HL-60 (cell line): ENCODE measurements around the gene MPV17L2.

Experiments
- DNase-seq, 2 experiments: peaks; one replicate each; pipeline ENCODE4 v3.0.0-alpha.2; 2010 to 2020; ENCODE audit warnings: low read depth in 1 of 2, low spot score in 1 of 2
- H3K27ac ChIP-seq: fragments of 250-450 bp; sonication (Bioruptor Pico); replicated peaks from 2 replicates; pipeline ENCODE4 v1.5.1; 2020; ENCODE audit warnings: mild to moderate bottlenecking, moderate library complexity
- H3K27me3 ChIP-seq: fragments of 250-450 bp; sonication (Bioruptor Pico); 2 replicates; pipeline ENCODE4 v1.5.1; 2021; ENCODE audit warnings: mild to moderate bottlenecking, moderate library complexity; ENCODE audit not compliant: insufficient read depth, poor library complexity, severe bottlenecking
- H3K4me3 ChIP-seq: replicated peaks from 2 replicates; pipeline ENCODE4 v1.5.1; 2011; ENCODE audit warnings: mild to moderate bottlenecking, control low read depth, low read length; ENCODE audit not compliant: insufficient read depth
- CTCF ChIP-seq: IDR thresholded peaks from one replicate; pipeline ENCODE4 v1.5.1; 2011; ENCODE audit warnings: low read length, control low read depth, inconsistent platforms; ENCODE audit not compliant: insufficient read depth
- GABPA ChIP-seq: IDR thresholded peaks from 2 replicates; pipeline ENCODE4 v1.6.1; 2012; ENCODE audit warnings: low read depth
- POLR2AphosphoS5 ChIP-seq: IDR thresholded peaks from 2 replicates; pipeline ENCODE4 v1.6.1; 2012; ENCODE audit warnings: low read depth
- REST ChIP-seq: IDR thresholded peaks from 2 replicates; pipeline ENCODE4 v1.6.1; 2012; ENCODE audit warnings: low read depth; ENCODE audit not compliant: insufficient replicate concordance
- SPI1 ChIP-seq: IDR thresholded peaks from 2 replicates; pipeline ENCODE4 v1.6.1; 2012; ENCODE audit warnings: low read depth, mild to moderate bottlenecking, borderline replicate concordance

Gene MPV17L2

GRCh38 chr19:18203863-18204393 lies 10.9 kb downstream of the MPV17L2 start, which contains the start of gene RAB3A:
TSS of gene RAB3A (minus strand) at chr19:18204042. CDS start at chr19:18202740, 1,302 bp downstream.
- TF ChIP-seq SPI1 = no peak
- no peak for TF ChIP-seq POLR2AphosphoS5
- no peak for TF ChIP-seq CTCF
- no peak for TF ChIP-seq GABPA
- no peak for TF ChIP-seq REST
- peak; percentile 99 to 100 for DNase-seq

GRCh38 chr19:18204394-18205199 lies 11.6 kb downstream of the MPV17L2 start:
- TF ChIP-seq REST (no peak), CTCF (no peak), SPI1 (no peak), POLR2AphosphoS5 (no peak), GABPA (no peak)

More at GRCh38 chr19:18203863-18204393, 10.9 kb downstream of the MPV17L2 start, which contains the start of gene RAB3A:
- H3K4me3 ChIP-seq = peak within 1 kb of the TSS; percentile 96
- no peaks in the 10 kb centered on the region for H3K27me3 ChIP-seq
- peak within 1 kb of the TSS; percentile 51 for H3K27ac ChIP-seq

DNA sequence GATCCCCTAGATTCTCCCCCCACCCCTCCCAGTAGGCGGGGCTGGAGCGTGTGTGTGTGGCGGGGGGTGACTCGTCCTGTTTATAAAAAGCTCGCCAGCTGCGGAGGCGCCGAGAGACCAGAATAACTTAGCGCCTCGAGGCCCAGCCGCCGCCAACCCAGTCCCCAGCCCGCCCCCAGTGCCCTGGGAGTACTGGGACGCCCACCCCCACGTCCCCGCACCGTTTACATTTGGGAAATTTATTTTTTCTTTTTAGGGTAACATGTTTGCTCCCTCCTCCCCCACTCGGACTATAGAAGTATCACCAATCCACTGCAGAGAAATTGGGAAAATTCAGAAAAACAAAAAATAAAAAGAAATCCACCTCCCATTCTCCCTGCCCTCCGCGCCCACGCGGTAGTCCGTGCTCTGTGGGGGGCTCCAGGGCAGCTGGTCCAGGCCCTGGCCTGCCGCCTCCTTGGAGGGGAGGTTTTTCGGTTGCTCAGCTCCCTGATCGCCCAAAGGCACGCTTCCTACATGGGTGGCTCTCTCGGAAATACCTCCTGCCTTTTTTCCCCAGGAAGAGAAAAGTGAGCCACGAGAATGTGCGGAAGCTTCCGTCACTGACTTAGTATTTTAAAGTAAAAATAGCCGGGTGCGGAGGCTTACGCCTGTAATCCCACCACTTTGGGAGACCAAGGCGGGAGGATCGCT lies 12.3 kb downstream of the MPV17L2 start:
- TF ChIP-seq GABPA (no peak), POLR2AphosphoS5 (no peak), CTCF (no peak), SPI1 (no peak), REST (no peak)
- H3K27me3 ChIP-seq = no peaks in the 10 kb centered on the region
- peak in 1 of 2 experiments; percentile 45 for DNase-seq
- peak overlapping the region; percentile 51 for H3K27ac ChIP-seq
- peak overlapping the region; percentile 57 for H3K4me3 ChIP-seq

More at GRCh38 chr19:18204394-18205199, 11.6 kb downstream of the MPV17L2 start:
- H3K4me3 ChIP-seq = peak overlapping the region; percentile 57
- DNase-seq = no peak
- no peaks in the 10 kb centered on the region for H3K27me3 ChIP-seq
- H3K27ac ChIP-seq = peak overlapping the region; percentile 51
